MM.1S (cell line): Measurements from ENCODE around the gene CD151.

ENCODE experiments used
- DNase-seq: peaks from one replicate; pipeline ENCODE4 v3.0.0-alpha.2; 2015
- H2AFZ ChIP-seq: fragments of 300-600 bp; sonication (generic); 2 replicates; pipeline ENCODE4 v1.6.0; 2016; ENCODE audit warnings: antibody characterized with exemption, low read length
- H3F3A ChIP-seq: fragments of 300-600 bp; sonication (generic); 2 replicates; pipeline ENCODE4 v1.6.1; 2016; ENCODE audit warnings: mild to moderate bottlenecking, antibody characterized with exemption, low read length, moderate library complexity, mixed read lengths; ENCODE audit not compliant: insufficient read depth
- H3K27ac ChIP-seq: fragments of 300-600 bp; sonication (generic); 2 replicates; pipeline ENCODE4 v1.5.1; 2016; ENCODE audit warnings: mild to moderate bottlenecking, low read length
- H3K27me3 ChIP-seq: fragments of 300-600 bp; sonication (generic); replicated peaks from 2 replicates; pipeline ENCODE4 v1.6.0; 2016; ENCODE audit warnings: low read length; ENCODE audit not compliant: insufficient read depth
- H3K36me3 ChIP-seq: fragments of 300-600 bp; sonication (generic); replicated peaks from 2 replicates; pipeline ENCODE4 v1.6.1; 2016; ENCODE audit warnings: mild to moderate bottlenecking, low read length, mixed read lengths; ENCODE audit not compliant: insufficient read depth
- H3K4me1 ChIP-seq: fragments of 300-600 bp; sonication (generic); 2 replicates; pipeline ENCODE4 v1.6.1; 2016; ENCODE audit warnings: low read length, mixed read lengths
- H3K4me2 ChIP-seq: fragments of 300-600 bp; sonication (generic); 2 replicates; pipeline ENCODE4 v1.6.0; 2016; ENCODE audit warnings: low read depth, low read length
- H3K4me3 ChIP-seq: fragments of 300-600 bp; sonication (generic); 2 replicates; pipeline ENCODE4 v1.5.1; 2016; ENCODE audit warnings: low read length, mixed read lengths
- H3K79me2 ChIP-seq: fragments of 300-600 bp; sonication (generic); 2 replicates; pipeline ENCODE4 v1.6.1; 2016; ENCODE audit warnings: mixed run types, low read length, mixed read lengths
- H3K9ac ChIP-seq: fragments of 300-600 bp; sonication (generic); 2 replicates; pipeline ENCODE4 v1.6.1; 2016; ENCODE audit warnings: low read length, mixed read lengths
- H3K9me2 ChIP-seq: fragments of 300-600 bp; sonication (generic); replicated peaks from 2 replicates; pipeline ENCODE4 v1.6.1; 2016; ENCODE audit warnings: mild to moderate bottlenecking, low read length, mixed read lengths; ENCODE audit not compliant: insufficient read depth
- H3K9me3 ChIP-seq: fragments of 300-600 bp; sonication (generic); replicated peaks from 2 replicates; pipeline ENCODE4 v1.6.1; 2016; ENCODE audit warnings: mild to moderate bottlenecking, low read length, mixed read lengths; ENCODE audit not compliant: insufficient read depth
- H4K20me1 ChIP-seq: fragments of 300-600 bp; sonication (generic); 2 replicates; pipeline ENCODE4 v1.6.1; 2016; ENCODE audit warnings: mild to moderate bottlenecking, low read length, moderate library complexity, mixed read lengths; ENCODE audit not compliant: insufficient read depth
- CTCF ChIP-seq: fragments of 300-600 bp; sonication (generic); IDR thresholded peaks from 2 replicates; pipeline ENCODE4 v1.5.1; 2016; ENCODE audit warnings: antibody characterized with exemption, low read length, mixed read lengths
- EZH2 ChIP-seq: fragments of 300-600 bp; sonication (generic); optimal IDR thresholded peaks from 2 replicates; pipeline ENCODE3; 2017; ENCODE audit warnings: low read depth, mild to moderate bottlenecking, antibody characterized with exemption, low read length, mixed read lengths
- EZH2phosphoT487 ChIP-seq: fragments of 300-600 bp; sonication (generic); IDR thresholded peaks from 2 replicates; pipeline ENCODE4 v1.6.1; 2018; ENCODE audit warnings: antibody characterized with exemption, low read length

CD151 gene

GRCh38 chr11:855330-855674 is 22.6 kb downstream of the CD151 start:
- H3K9me2 ChIP-seq: no peaks in the 10 kb centered on the region
- H3K27me3 ChIP-seq: peaks cover 79% of the 10 kb centered on the region
- H3K9me3 ChIP-seq: no peaks in the 10 kb centered on the region
- H4K20me1 ChIP-seq: no peaks in the 10 kb centered on the region
- H3K4me3 ChIP-seq: no peak overlapping the region
- no peak overlapping the region for H2AFZ ChIP-seq
- H3K36me3 ChIP-seq: no peaks in the 10 kb centered on the region
- H3K9ac ChIP-seq: no peak overlapping the region
- no peak for DNase-seq
- TF ChIP-seq EZH2: no peak
- no peak for TF ChIP-seq EZH2phosphoT487
- no peak for TF ChIP-seq CTCF
- H3K4me2 ChIP-seq: no peak overlapping the region
- no peaks in the 10 kb centered on the region for H3F3A ChIP-seq
- no peaks in the 10 kb centered on the region for H3K79me2 ChIP-seq
- no peaks in the 10 kb centered on the region for H3K4me1 ChIP-seq
- no peak overlapping the region for H3K27ac ChIP-seq

- H3K79me2 ChIP-seq: no peaks in the 10 kb centered on the region
- no peak overlapping the region for H2AFZ ChIP-seq
- no peaks in the 10 kb centered on the region for H3K4me1 ChIP-seq
- no peaks in the 10 kb centered on the region for H3K9me3 ChIP-seq
- no peaks in the 10 kb centered on the region for H4K20me1 ChIP-seq
- TF ChIP-seq EZH2: no peak
- TF ChIP-seq CTCF: no peak
- no peak for TF ChIP-seq EZH2phosphoT487
- no peak for DNase-seq
- no peaks in the 10 kb centered on the region for H3K36me3 ChIP-seq
- peaks cover 79% of the 10 kb centered on the region for H3K27me3 ChIP-seq
- H3K4me3 ChIP-seq: no peak overlapping the region
- no peak overlapping the region for H3K4me2 ChIP-seq
- no peak overlapping the region for H3K27ac ChIP-seq
- H3K9ac ChIP-seq: no peak overlapping the region
- H3K9me2 ChIP-seq: no peaks in the 10 kb centered on the region
- no peaks in the 10 kb centered on the region for H3F3A ChIP-seq
Measured at GRCh38 chr11:855796-856195, 23.0 kb downstream of the CD151 start.

GRCh38 chr11:856397-856796 is 23.6 kb downstream of the CD151 start:
- TF ChIP-seq EZH2phosphoT487 (no peak), EZH2 (no peak), CTCF (no peak)
- peaks cover 79% of the 10 kb centered on the region for H3K27me3 ChIP-seq
- no peak overlapping the region for H3K9ac ChIP-seq
- H2AFZ ChIP-seq: no peak overlapping the region
- no peaks in the 10 kb centered on the region for H4K20me1 ChIP-seq
- no peaks in the 10 kb centered on the region for H3K9me3 ChIP-seq
- no peaks in the 10 kb centered on the region for H3F3A ChIP-seq
- no peaks in the 10 kb centered on the region for H3K36me3 ChIP-seq
- no peak overlapping the region for H3K27ac ChIP-seq
- H3K79me2 ChIP-seq: no peaks in the 10 kb centered on the region
- no peak for DNase-seq
- H3K4me2 ChIP-seq: no peak overlapping the region
- no peak overlapping the region for H3K4me3 ChIP-seq
- no peaks in the 10 kb centered on the region for H3K9me2 ChIP-seq
- no peaks in the 10 kb centered on the region for H3K4me1 ChIP-seq
